HepG2 (cell line): ENCODE data around the gene TRIAP1. TPM values are rescaled to one million over a fixed set of nuclear protein-coding genes. Genes with fewer than 3 reads are reported as not detected.

Source experiments
- BHLHE40 ChIP-seq: IDR thresholded peaks from 2 replicates; pipeline ENCODE4 v1.6.1; 2011; ENCODE audit warnings: low read length, improper control_type of control experiment
- ESRRA ChIP-seq: sonication (generic); formaldehyde crosslinking; IDR thresholded peaks from 2 replicates; pipeline ENCODE4 v1.5.1; 2020; ENCODE audit warnings: mild to moderate bottlenecking, low read depth, missing genetic modification reagents
- FOXA3 ChIP-seq: IDR thresholded peaks from 2 replicates; pipeline ENCODE4 v1.6.1; 2016; ENCODE audit warnings: missing genetic modification reagents, missing compliant biosample characterization
- FOXP1 ChIP-seq, 2 experiments: fragments of 450-650 bp in 1 of 2; IDR thresholded peaks; 2 replicates each; pipeline ENCODE4 v1.6.1; 2017 to 2018; ENCODE audit warnings: antibody characterized with exemption in 1 of 2
- GFI1 ChIP-seq: sonication (generic); formaldehyde crosslinking; IDR thresholded peaks from 2 replicates; pipeline ENCODE4 v1.5.0; 2020; ENCODE audit warnings: missing genetic modification reagents, mild to moderate bottlenecking, borderline replicate concordance
- IKZF1 ChIP-seq: fragments of 450-650 bp; IDR thresholded peaks from 2 replicates; pipeline ENCODE4 v1.7.1; 2016
- NFATC3 ChIP-seq: sonication (generic); formaldehyde crosslinking; IDR thresholded peaks from 2 replicates; pipeline ENCODE4 v1.5.1; 2020; ENCODE audit warnings: mild to moderate bottlenecking, missing genetic modification reagents
- NPAS2 ChIP-seq: sonication (generic); formaldehyde crosslinking; IDR thresholded peaks from 2 replicates; pipeline ENCODE4 v1.8.0; 2022; ENCODE audit warnings: mild to moderate bottlenecking, missing genetic modification reagents, borderline replicate concordance
- RARG ChIP-seq: sonication (generic); formaldehyde crosslinking; IDR thresholded peaks from 2 replicates; pipeline ENCODE4 v1.4.0; 2020; ENCODE audit warnings: low read depth, mild to moderate bottlenecking, missing genetic modification reagents
- RFX3 ChIP-seq: IDR thresholded peaks from 2 replicates; pipeline ENCODE4 v1.6.1; 2016; ENCODE audit warnings: missing biosample characterization, missing genetic modification reagents
- RNF2 ChIP-seq: fragments of 450-650 bp; conservative IDR thresholded peaks from 2 replicates; pipeline ENCODE4 v1.6.1; 2016; ENCODE audit warnings: low read depth
- SNAPC5 ChIP-seq: sonication (generic); formaldehyde crosslinking; IDR thresholded peaks from 2 replicates; pipeline ENCODE4 v1.8.1; 2023; ENCODE audit warnings: mild to moderate bottlenecking, missing genetic modification reagents, borderline replicate concordance
- SP2 ChIP-seq: sonication (generic); formaldehyde crosslinking; IDR thresholded peaks from 2 replicates; pipeline ENCODE4 v1.5.1; 2020; ENCODE audit warnings: mild to moderate bottlenecking, missing genetic modification reagents
- ZKSCAN1 ChIP-seq: fragments of 150-350 bp; IDR thresholded peaks from 2 replicates; pipeline ENCODE4 v1.6.1; 2014; ENCODE audit warnings: low read length
- ZNF121 ChIP-seq: sonication (generic); formaldehyde crosslinking; IDR thresholded peaks from 2 replicates; pipeline ENCODE4 v1.5.0; 2020; ENCODE audit warnings: mild to moderate bottlenecking, missing genetic modification reagents
- ZNF18 ChIP-seq: sonication (generic); formaldehyde crosslinking; IDR thresholded peaks from 2 replicates; pipeline ENCODE4 v1.8.0; 2022; ENCODE audit warnings: mild to moderate bottlenecking, missing genetic modification reagents; ENCODE audit not compliant: insufficient replicate concordance
- ZNF572 ChIP-seq: sonication (generic); formaldehyde crosslinking; IDR thresholded peaks from 2 replicates; pipeline ENCODE4 v1.5.1; 2020; ENCODE audit warnings: mild to moderate bottlenecking, missing genetic modification reagents
- ZNF652 ChIP-seq: IDR thresholded peaks from 2 replicates; pipeline ENCODE4 v1.6.1; 2016; ENCODE audit warnings: low read depth, borderline replicate concordance
- ZNF724P ChIP-seq: sonication (generic); formaldehyde crosslinking; IDR thresholded peaks from 2 replicates; pipeline ENCODE4 v1.8.0; 2022; ENCODE audit warnings: missing genetic modification reagents, borderline replicate concordance
- polyA plus RNA-seq, 8 experiments: library from polyadenylated mRNA; depleted of rRNA in 3 of 8; stranded (reverse) in 7 of 8; unstranded in 1 of 8; fragments of >200 nt; fragmentation: Illumina TruSeq in 4 of 8; extraction: Trizol in 4 of 8; gene quantifications; 2 replicates each; pipeline versions ENCODE4 v1.2.1 to v1.2.3, GENCODE V29; 2011 to 2016; ENCODE audit warnings: low read depth in 4 of 8, missing spikeins in 1 of 8, mixed read lengths in 1 of 8; ENCODE audit not compliant: insufficient read depth in 1 of 8
- total RNA-seq, 5 experiments: library from RNA; depleted of rRNA; stranded (reverse); fragments of >200 nt; fragmentation: Illumina TruSeq; extraction: Trizol; gene quantifications; 2 replicates each; pipeline ENCODE4 v1.2.3, GENCODE V29; 2016; ENCODE audit warnings: low read depth in 1 of 5
- TF ChIP-seq, protein P1 (sequence below): IDR thresholded peaks from 2 replicates; pipeline ENCODE4 v1.4.0; 2020; ENCODE audit warnings: mild to moderate bottlenecking, missing genetic modification reagents

TRIAP1 gene
- total and polyA plus RNA-seq, 2 of the 13 experiments (the other 11 are each of a cell fraction or from before 2014, with no cell fraction given), result 55.0 to 117 TPM

GRCh38 chr12:120445911-120446843, at the start of gene TRIAP1, which contains the start of gene GATC (continued):
- TF ChIP-seq FOXP1 (IDR thresholded peaks at IDR 0.05) (no peak), FOXP1 (CRISPR knock-in tag; IDR thresholded peaks at IDR 0.05) (peak; percentile 35; the same call in 1 of the 2 replicates), ZNF652 (CRISPR knock-in tag) (peak; percentile 35; the same call in 1 of the 2 replicates), ZNF121 (CRISPR knock-in tag) (no peak), SP2 (CRISPR knock-in tag) (no peak; the same call in 1 of the 2 replicates), RARG (CRISPR knock-in tag) (no peak), ZNF18 (peak; percentile 50), RFX3 (peak; percentile 32; the same call in 1 of the 2 replicates), RNF2 (no peak), SNAPC5 (CRISPR knock-in tag) (0 out of 2 replicates have a peak, but pooled peaks have one; percentile 67), ZNF572 (CRISPR knock-in tag) (no peak), NPAS2 (CRISPR knock-in tag) (no peak), ZNF724P (CRISPR knock-in tag) (no peak), GFI1 (CRISPR knock-in tag) (no peak), FOXA3 (CRISPR knock-in tag) (peak; percentile 77), ZKSCAN1 (peak; percentile 77; the same call in 1 of the 2 replicates), ESRRA (CRISPR knock-in tag) (peak; percentile 76), BHLHE40 (no peak), IKZF1 (no peak), NFATC3 (CRISPR knock-in tag) (no peak)
- TF ChIP-seq, protein P1, sequence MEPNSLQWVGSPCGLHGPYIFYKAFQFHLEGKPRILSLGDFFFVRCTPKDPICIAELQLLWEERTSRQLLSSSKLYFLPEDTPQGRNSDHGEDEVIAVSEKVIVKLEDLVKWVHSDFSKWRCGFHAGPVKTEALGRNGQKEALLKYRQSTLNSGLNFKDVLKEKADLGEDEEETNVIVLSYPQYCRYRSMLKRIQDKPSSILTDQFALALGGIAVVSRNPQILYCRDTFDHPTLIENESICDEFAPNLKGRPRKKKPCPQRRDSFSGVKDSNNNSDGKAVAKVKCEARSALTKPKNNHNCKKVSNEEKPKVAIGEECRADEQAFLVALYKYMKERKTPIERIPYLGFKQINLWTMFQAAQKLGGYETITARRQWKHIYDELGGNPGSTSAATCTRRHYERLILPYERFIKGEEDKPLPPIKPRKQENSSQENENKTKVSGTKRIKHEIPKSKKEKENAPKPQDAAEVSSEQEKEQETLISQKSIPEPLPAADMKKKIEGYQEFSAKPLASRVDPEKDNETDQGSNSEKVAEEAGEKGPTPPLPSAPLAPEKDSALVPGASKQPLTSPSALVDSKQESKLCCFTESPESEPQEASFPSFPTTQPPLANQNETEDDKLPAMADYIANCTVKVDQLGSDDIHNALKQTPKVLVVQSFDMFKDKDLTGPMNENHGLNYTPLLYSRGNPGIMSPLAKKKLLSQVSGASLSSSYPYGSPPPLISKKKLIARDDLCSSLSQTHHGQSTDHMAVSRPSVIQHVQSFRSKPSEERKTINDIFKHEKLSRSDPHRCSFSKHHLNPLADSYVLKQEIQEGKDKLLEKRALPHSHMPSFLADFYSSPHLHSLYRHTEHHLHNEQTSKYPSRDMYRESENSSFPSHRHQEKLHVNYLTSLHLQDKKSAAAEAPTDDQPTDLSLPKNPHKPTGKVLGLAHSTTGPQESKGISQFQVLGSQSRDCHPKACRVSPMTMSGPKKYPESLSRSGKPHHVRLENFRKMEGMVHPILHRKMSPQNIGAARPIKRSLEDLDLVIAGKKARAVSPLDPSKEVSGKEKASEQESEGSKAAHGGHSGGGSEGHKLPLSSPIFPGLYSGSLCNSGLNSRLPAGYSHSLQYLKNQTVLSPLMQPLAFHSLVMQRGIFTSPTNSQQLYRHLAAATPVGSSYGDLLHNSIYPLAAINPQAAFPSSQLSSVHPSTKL (CRISPR knock-in tag), result peak; percentile 68
